Bronchial epithelial cell (primary cell): ENCODE measurements around the gene MBIP. TPM values are rescaled to one million over a fixed set of nuclear protein-coding genes. Genes with fewer than 3 reads are reported as not detected.

Experiments
- DNase-seq: peaks from one replicate; pipeline ENCODE4 v3.0.0-alpha.2; 2010; ENCODE audit warnings: low read depth
- FAIRE-seq: peaks from 2 replicates; lab custom pipeline; 2011; peaks lifted over from hg19 to GRCh38; lab: Jason Lieb, UNC
- H3K27me3 ChIP-seq: 2 replicates; pipeline ENCODE4 v1.5.1; 2011; ENCODE audit warnings: low read length; ENCODE audit not compliant: control insufficient read depth, insufficient read depth
- H3K36me3 ChIP-seq: 2 replicates; pipeline ENCODE4 v1.5.1; 2011; ENCODE audit warnings: low read length; ENCODE audit not compliant: control insufficient read depth, insufficient read depth
- H3K4me3 ChIP-seq: 2 replicates; pipeline ENCODE4 v1.5.1; 2011; ENCODE audit warnings: mild to moderate bottlenecking, low read depth, low read length, control low read depth
- total RNA-seq: library from RNA; depleted of rRNA; stranded (reverse); fragments of >200 nt; gene quantifications from 2 replicates; pipeline ENCODE4 v1.2.1, GENCODE V29; 2014
- TF ChIP-seq, protein P1 (sequence below): IDR thresholded peaks from 2 replicates; pipeline ENCODE4 v1.5.1; 2011; ENCODE audit warnings: mild to moderate bottlenecking, moderate library complexity, low read length, control low read depth, inconsistent platforms; ENCODE audit not compliant: insufficient read depth, severe bottlenecking

Gene MBIP
- total RNA-seq, 1 donor from 2014 or later, result 5.8 TPM

DNA sequence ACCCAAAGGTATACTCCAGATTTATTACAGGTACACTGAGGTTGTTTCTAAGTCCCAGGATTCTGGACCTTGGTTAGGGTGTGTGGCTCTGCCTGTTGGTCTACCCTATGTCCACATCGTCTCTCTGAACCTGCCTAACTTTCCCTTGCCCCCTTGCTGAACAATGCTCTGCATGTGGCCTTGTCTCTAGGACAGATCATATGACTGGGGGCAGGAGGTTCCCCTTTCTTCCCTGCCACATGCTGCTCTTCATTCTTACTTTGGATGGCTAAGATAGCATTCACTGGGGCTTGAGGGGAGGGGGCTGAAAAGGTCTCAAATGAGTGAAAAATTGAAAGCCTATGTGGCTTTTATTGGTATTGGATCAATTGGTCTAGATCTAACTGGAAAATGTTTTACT is 49.2 kb downstream of the MBIP start:
- FAIRE-seq (no peak), DNase-seq (no peak)
- Histone ChIP-seq H3K27me3 (no peaks in the 10 kb centered on the region), H3K4me3 (no peak overlapping the region), H3K36me3 (no peaks in the 10 kb centered on the region)
- TF ChIP-seq, protein P1, sequence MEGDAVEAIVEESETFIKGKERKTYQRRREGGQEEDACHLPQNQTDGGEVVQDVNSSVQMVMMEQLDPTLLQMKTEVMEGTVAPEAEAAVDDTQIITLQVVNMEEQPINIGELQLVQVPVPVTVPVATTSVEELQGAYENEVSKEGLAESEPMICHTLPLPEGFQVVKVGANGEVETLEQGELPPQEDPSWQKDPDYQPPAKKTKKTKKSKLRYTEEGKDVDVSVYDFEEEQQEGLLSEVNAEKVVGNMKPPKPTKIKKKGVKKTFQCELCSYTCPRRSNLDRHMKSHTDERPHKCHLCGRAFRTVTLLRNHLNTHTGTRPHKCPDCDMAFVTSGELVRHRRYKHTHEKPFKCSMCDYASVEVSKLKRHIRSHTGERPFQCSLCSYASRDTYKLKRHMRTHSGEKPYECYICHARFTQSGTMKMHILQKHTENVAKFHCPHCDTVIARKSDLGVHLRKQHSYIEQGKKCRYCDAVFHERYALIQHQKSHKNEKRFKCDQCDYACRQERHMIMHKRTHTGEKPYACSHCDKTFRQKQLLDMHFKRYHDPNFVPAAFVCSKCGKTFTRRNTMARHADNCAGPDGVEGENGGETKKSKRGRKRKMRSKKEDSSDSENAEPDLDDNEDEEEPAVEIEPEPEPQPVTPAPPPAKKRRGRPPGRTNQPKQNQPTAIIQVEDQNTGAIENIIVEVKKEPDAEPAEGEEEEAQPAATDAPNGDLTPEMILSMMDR, result no peak

DNA sequence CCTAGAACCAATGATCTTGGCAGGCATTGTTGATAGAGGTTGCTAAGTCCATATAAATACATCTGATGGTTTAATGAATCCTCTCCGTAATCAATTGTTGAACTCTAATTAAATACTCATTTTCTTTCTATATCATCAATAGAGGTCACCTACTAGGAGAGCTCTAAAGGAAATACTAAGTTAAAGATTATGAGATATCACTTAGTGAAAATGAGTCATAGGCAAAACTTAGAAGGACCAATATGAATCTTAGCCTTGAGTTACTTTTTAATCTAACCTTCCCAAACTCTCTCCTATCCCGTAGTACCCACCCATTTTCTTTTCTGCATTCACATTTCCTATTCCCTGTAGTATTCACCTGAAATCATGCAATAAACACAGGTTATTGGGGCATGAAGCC is 50.2 kb downstream of the MBIP start:
- Histone ChIP-seq H3K36me3 (no peaks in the 10 kb centered on the region), H3K27me3 (no peaks in the 10 kb centered on the region), H3K4me3 (no peak overlapping the region)
- FAIRE-seq (no peak), DNase-seq (no peak)
- TF ChIP-seq, protein P1, result no peak

DNA sequence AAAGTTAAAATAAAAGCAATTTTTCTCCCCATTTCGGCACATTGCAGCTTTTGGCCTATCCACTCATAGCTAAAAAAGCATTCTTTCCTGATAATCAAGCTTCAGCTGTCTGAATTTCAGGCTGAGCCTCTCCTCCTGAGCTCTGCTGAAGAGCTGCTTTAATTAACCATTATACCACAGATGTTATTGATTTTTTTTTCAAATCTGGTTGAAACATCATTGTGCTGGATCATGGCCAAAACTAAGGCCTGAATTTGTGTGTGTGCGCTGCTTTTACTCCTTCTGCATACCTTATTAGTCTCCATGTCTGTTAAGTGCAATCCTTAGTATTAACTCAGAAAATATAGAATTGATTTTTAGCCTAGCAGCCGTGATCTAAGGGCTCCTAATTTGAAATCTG is 52.3 kb downstream of the MBIP start:
- no peaks in the 10 kb centered on the region for H3K27me3 ChIP-seq
- TF ChIP-seq, protein P1, result no peak
- FAIRE-seq, result no peak
- H3K36me3 ChIP-seq, result no peaks in the 10 kb centered on the region
- DNase-seq, result no peak
- no peak overlapping the region for H3K4me3 ChIP-seq

DNA sequence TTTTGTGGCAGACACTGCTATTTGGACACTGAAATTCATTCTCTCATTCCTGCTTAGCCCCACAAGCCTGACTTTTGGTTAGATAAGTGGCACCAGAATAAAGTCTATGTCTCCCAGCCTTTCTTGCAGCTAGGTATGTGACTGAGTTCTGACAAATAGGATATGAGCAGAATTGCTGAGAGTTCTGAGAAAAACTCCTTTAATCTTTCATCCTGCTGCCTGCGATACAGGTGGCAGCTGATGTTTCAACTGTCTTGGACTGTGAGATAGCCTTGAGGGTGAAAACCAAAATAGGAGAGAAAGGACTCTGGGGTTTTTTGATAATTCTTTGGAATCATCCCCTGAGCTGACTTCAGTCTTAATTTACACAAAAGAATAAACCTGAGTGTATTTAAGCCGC is 55.8 kb downstream of the MBIP start:
- DNase-seq (no peak), FAIRE-seq (no peak)
- H3K27me3 ChIP-seq, result no peaks in the 10 kb centered on the region
- no peak overlapping the region for H3K4me3 ChIP-seq
- H3K36me3 ChIP-seq, result no peaks in the 10 kb centered on the region
- TF ChIP-seq, protein P1, result no peak

DNA sequence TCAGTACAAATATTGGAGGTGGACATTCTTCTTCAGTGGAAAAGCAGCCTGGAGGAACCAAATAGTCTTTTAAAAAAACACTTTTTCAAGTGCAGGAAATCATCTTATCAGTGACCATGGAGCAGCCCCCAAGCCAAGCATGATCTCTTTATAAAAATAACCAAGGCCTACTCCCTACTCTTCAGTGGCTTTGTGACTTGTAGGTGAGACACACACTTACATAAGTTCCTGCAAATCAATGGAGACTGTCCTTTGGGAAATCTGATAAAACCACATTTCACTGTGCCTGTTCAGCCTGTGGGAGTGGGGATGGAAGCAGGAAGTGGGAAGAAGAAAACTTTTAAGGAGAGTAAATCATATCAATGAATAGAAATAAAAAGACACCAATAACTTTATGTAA is 56.3 kb downstream of the MBIP start:
- Histone ChIP-seq H3K36me3 (no peaks in the 10 kb centered on the region), H3K27me3 (no peaks in the 10 kb centered on the region), H3K4me3 (no peak overlapping the region)
- no peak for FAIRE-seq
- DNase-seq, result no peak
- TF ChIP-seq, protein P1, result no peak

DNA sequence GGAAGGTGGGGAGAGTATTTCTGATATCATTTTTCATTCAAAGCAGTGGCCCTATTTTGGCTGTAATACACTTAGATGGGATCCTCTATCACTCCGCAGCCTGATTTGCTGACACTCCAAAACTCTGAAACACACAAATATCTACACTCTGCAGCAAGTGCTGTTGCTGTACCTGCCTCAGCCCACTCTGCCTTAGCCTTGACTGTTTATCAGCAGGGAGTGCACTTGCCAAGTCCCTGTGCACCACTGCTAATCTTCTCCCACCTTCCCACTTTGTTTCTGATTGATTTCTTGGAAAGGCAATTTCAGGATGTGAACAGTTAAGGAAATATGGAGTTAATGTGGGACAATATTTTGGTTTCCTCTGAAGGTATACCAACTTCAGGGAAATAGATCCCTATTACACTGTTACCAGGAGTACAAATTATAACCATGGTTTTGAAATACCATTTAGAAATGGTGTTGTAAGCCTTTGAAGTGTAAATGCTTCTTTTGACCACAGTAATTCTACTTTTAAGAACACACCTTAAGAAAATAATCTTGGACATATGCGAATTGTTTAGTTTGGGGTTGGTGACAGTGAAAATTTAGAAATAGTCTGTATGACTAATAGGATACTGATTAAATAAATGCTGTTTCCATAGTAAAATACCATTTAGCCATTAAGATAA is 59.3 kb downstream of the MBIP start:
- Histone ChIP-seq H3K36me3 (no peaks in the 10 kb centered on the region), H3K4me3 (no peak overlapping the region), H3K27me3 (no peaks in the 10 kb centered on the region)
- TF ChIP-seq, protein P1, result no peak
- FAIRE-seq (no peak), DNase-seq (no peak)
